GM23338 (cell line): ENCODE data around the gene OR5AU1. TPM values are rescaled to one million over a fixed set of nuclear protein-coding genes. Genes with fewer than 3 reads are reported as not detected.

Source experiments
- ATAC-seq: fragments of 200-7000 bp; cut with Tn5 transposase; 3 replicates; pipeline ENCODE4 v1.9.1; 2020
- DNase-seq: peaks from one replicate; pipeline ENCODE4 v3.0.0-alpha.2; 2015; ENCODE audit warnings: low spot score
- H2AFZ ChIP-seq: fragments of 200-600 bp; sonication (generic); 2 replicates; pipeline ENCODE4 v1.8.0; 2016; ENCODE audit warnings: antibody characterized with exemption, mild to moderate bottlenecking, moderate library complexity
- H3F3A ChIP-seq: fragments of 200-600 bp; sonication (generic); replicated peaks from 2 replicates; pipeline ENCODE4 v1.8.0; 2017; ENCODE audit warnings: antibody characterized with exemption, mixed run types, low read depth
- H3K27ac ChIP-seq: fragments of 200-600 bp; sonication (generic); 2 replicates; pipeline ENCODE4 v1.6.1; 2016; ENCODE audit warnings: low read depth
- H3K27me3 ChIP-seq: fragments of 200-600 bp; sonication (generic); 2 replicates; pipeline ENCODE4 v1.8.0; 2016; ENCODE audit warnings: mild to moderate bottlenecking, mixed run types, moderate library complexity; ENCODE audit not compliant: insufficient read depth
- H3K36me3 ChIP-seq: fragments of 200-600 bp; sonication (generic); 2 replicates; pipeline ENCODE4 v1.8.0; 2016; ENCODE audit warnings: mild to moderate bottlenecking; ENCODE audit not compliant: insufficient read depth
- H3K4me1 ChIP-seq: fragments of 200-600 bp; sonication (generic); 2 replicates; pipeline ENCODE4 v1.8.0; 2016; ENCODE audit warnings: mild to moderate bottlenecking, moderate library complexity; ENCODE audit not compliant: insufficient read depth
- H3K4me2 ChIP-seq: fragments of 200-600 bp; sonication (generic); 2 replicates; pipeline ENCODE4 v1.7.1; 2017; ENCODE audit warnings: mixed run types
- H3K4me3 ChIP-seq: fragments of 200-600 bp; sonication (generic); 2 replicates; pipeline ENCODE4 v1.6.1; 2016; ENCODE audit warnings: mixed run types
- H3K79me2 ChIP-seq: fragments of 200-600 bp; sonication (generic); replicated peaks from 2 replicates; pipeline ENCODE4 v1.8.0; 2017; ENCODE audit warnings: mild to moderate bottlenecking; ENCODE audit not compliant: insufficient read depth
- H3K9me2 ChIP-seq: fragments of 200-600 bp; sonication (generic); 2 replicates; pipeline ENCODE4 v1.8.0; 2017; ENCODE audit not compliant: insufficient read depth
- H4K20me1 ChIP-seq: fragments of 200-600 bp; sonication (generic); replicated peaks from 2 replicates; pipeline ENCODE4 v1.8.0; 2017; ENCODE audit warnings: mild to moderate bottlenecking; ENCODE audit not compliant: insufficient read depth
- H3K27ac Mint-ChIP-seq: 2 replicates; pipeline ENCODE4 v1.8.0; 2020; ENCODE audit warnings: inconsistent platforms, mild to moderate bottlenecking, moderate library complexity, mixed read lengths
- H3K27me3 Mint-ChIP-seq: 3 replicates; pipeline ENCODE4 v1.8.0; 2022; ENCODE audit warnings: low read depth, mild to moderate bottlenecking, moderate library complexity, mixed read lengths, inconsistent platforms; ENCODE audit not compliant: insufficient read depth, poor library complexity
- H3K36me3 Mint-ChIP-seq: 3 replicates; pipeline ENCODE4 v1.8.0; 2021; ENCODE audit warnings: low read depth, mild to moderate bottlenecking, inconsistent platforms, moderate library complexity, mixed read lengths
- H3K4me1 Mint-ChIP-seq: 3 replicates; pipeline ENCODE4 v1.8.0; 2020; ENCODE audit warnings: mild to moderate bottlenecking, inconsistent platforms, mixed read lengths
- H3K4me3 Mint-ChIP-seq: 3 replicates; pipeline ENCODE4 v1.8.0; 2021; ENCODE audit warnings: moderate library complexity, mild to moderate bottlenecking, inconsistent platforms, mixed read lengths
- H3K9me3 Mint-ChIP-seq: 3 replicates; pipeline ENCODE4 v1.8.0; 2020; ENCODE audit warnings: moderate library complexity, mild to moderate bottlenecking, inconsistent platforms, mixed read lengths
- CREB1 ChIP-seq: fragments of 250-450 bp; sonication (Bioruptor Pico); IDR thresholded peaks from 2 replicates; pipeline ENCODE4 v1.5.0; 2020; ENCODE audit warnings: low read depth, mild to moderate bottlenecking, moderate library complexity
- CTCF ChIP-seq, 2 experiments: fragments of 200-600 bp in 1 of 2; sonication (generic) in 1 of 2; conservative IDR thresholded peaks; 2 replicates each; pipeline versions ENCODE4 v1.5.1 to v1.6.1; 2016 to 2017; ENCODE audit warnings: antibody characterized with exemption in 2 of 2, low read depth in 2 of 2, mild to moderate bottlenecking in 2 of 2, moderate library complexity in 1 of 2
- EZH2 ChIP-seq: fragments of 200-600 bp; sonication (generic); IDR thresholded peaks from one replicate; pipeline ENCODE4 v1.8.0; 2017; ENCODE audit warnings: antibody characterized with exemption, mild to moderate bottlenecking, low read depth; ENCODE audit not compliant: unreplicated experiment
- EZH2phosphoT487 ChIP-seq: fragments of 200-600 bp; sonication (generic); IDR thresholded peaks from one replicate; pipeline ENCODE4 v1.8.1; 2018; ENCODE audit warnings: antibody characterized with exemption; ENCODE audit not compliant: unreplicated experiment
- JUNB ChIP-seq: IDR thresholded peaks from one replicate; pipeline ENCODE4 v1.6.1; 2016; ENCODE audit warnings: antibody characterized with exemption; ENCODE audit not compliant: unreplicated experiment
- NANOG ChIP-seq: IDR thresholded peaks from 2 replicates; pipeline ENCODE4 v1.6.1; 2016; ENCODE audit warnings: antibody characterized with exemption, borderline replicate concordance
- POLR2AphosphoS5 ChIP-seq: IDR thresholded peaks from 2 replicates; pipeline ENCODE4 v1.6.1; 2016; ENCODE audit warnings: antibody characterized with exemption, low read depth
- STAT1 ChIP-seq: IDR thresholded peaks from one replicate; pipeline ENCODE4 v1.6.1; 2016; ENCODE audit warnings: antibody characterized with exemption; ENCODE audit not compliant: unreplicated experiment
- ZNF114 ChIP-seq: fragments of 250-450 bp; sonication (Bioruptor Pico); IDR thresholded peaks from 2 replicates; pipeline ENCODE4 v1.5.0; 2020; ENCODE audit warnings: mild to moderate bottlenecking, moderate library complexity
- ZNF331 ChIP-seq: fragments of 250-450 bp; sonication (Bioruptor Pico); IDR thresholded peaks from 2 replicates; pipeline ENCODE4 v1.5.0; 2020; ENCODE audit warnings: low read depth, mild to moderate bottlenecking, moderate library complexity
- ZNF462 ChIP-seq: fragments of 250-450 bp; sonication (Bioruptor Pico); IDR thresholded peaks from 2 replicates; pipeline ENCODE4 v1.5.0; 2020; ENCODE audit warnings: mild to moderate bottlenecking, moderate library complexity
- polyA plus RNA-seq: library from polyadenylated mRNA; unstranded; fragments of >200 nt; fragmentation: Nextera tagmentation; extraction: Ambion mirVana; gene quantifications from 2 replicates; pipeline ENCODE4 v1.2.1, GENCODE V29; 2016
- total RNA-seq: library from RNA; depleted of rRNA; stranded (reverse); fragments of >200 nt; shearing (Covaris generic); gene quantifications from 2 replicates; pipeline ENCODE4 v1.2.3, GENCODE V29; 2014
- TF ChIP-seq, protein P1 (sequence below): IDR thresholded peaks from 2 replicates; pipeline ENCODE4 v1.6.1; 2016; ENCODE audit warnings: antibody characterized with exemption

OR5AU1 gene
- total and polyA plus RNA-seq, 2 experiments from 2014 or later: not detected

- no peak for TF ChIP-seq EZH2
- no peak for TF ChIP-seq POLR2AphosphoS5
- no peak for TF ChIP-seq NANOG
- TF ChIP-seq EZH2phosphoT487: no peak
- TF ChIP-seq STAT1: no peak
- no peak for TF ChIP-seq CREB1 (CRISPR knock-in tag)
- TF ChIP-seq, protein P1, sequence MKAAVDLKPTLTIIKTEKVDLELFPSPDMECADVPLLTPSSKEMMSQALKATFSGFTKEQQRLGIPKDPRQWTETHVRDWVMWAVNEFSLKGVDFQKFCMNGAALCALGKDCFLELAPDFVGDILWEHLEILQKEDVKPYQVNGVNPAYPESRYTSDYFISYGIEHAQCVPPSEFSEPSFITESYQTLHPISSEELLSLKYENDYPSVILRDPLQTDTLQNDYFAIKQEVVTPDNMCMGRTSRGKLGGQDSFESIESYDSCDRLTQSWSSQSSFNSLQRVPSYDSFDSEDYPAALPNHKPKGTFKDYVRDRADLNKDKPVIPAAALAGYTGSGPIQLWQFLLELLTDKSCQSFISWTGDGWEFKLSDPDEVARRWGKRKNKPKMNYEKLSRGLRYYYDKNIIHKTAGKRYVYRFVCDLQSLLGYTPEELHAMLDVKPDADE: no peak
- no peak for TF ChIP-seq JUNB
These were observed 8.0 kb upstream of the OR5AU1 start (continued) for GRCh38 chr14:21163871-21164291.

- Mint-ChIP-seq H3K9me3 (no peaks in the 10 kb centered on the region), H3K4me3 (no peak overlapping the region), H3K27me3 (no peaks in the 10 kb centered on the region), H3K27ac (no peak overlapping the region), H3K36me3 (no peaks in the 10 kb centered on the region), H3K4me1 (no peaks in the 10 kb centered on the region)
- Histone ChIP-seq H2AFZ (no peak overlapping the region), H3F3A (no peaks in the 10 kb centered on the region), H3K79me2 (no peaks in the 10 kb centered on the region), H4K20me1 (no peaks in the 10 kb centered on the region), H3K9me2 (0 out of 2 replicates have a peak, but pooled peaks cover 6% of the 10 kb centered on the region), H3K36me3 (no peaks in the 10 kb centered on the region), H3K27ac (no peak overlapping the region), H3K4me1 (no peaks in the 10 kb centered on the region), H3K4me3 (no peak overlapping the region), H3K4me2 (no peak overlapping the region), H3K27me3 (no peaks in the 10 kb centered on the region)
- ATAC-seq (no peak), DNase-seq (no peak)
- TF ChIP-seq POLR2AphosphoS5 (no peak), ZNF462 (CRISPR knock-in tag) (no peak), ZNF331 (CRISPR knock-in tag) (no peak), EZH2 (no peak), CREB1 (CRISPR knock-in tag) (no peak), CTCF (conservative IDR thresholded peaks at IDR 0.05; ENCODE audit: low read depth in 2 of 2) (no peak), JUNB (no peak), NANOG (no peak), ZNF114 (CRISPR knock-in tag) (no peak)
- TF ChIP-seq, protein P1: no peak
These were observed 6.2 kb upstream of the OR5AU1 start for GRCh38 chr14:21162081-21162480.
